Measurements from ENCODE around the gene NDST1.

Gene NDST1

DNA sequence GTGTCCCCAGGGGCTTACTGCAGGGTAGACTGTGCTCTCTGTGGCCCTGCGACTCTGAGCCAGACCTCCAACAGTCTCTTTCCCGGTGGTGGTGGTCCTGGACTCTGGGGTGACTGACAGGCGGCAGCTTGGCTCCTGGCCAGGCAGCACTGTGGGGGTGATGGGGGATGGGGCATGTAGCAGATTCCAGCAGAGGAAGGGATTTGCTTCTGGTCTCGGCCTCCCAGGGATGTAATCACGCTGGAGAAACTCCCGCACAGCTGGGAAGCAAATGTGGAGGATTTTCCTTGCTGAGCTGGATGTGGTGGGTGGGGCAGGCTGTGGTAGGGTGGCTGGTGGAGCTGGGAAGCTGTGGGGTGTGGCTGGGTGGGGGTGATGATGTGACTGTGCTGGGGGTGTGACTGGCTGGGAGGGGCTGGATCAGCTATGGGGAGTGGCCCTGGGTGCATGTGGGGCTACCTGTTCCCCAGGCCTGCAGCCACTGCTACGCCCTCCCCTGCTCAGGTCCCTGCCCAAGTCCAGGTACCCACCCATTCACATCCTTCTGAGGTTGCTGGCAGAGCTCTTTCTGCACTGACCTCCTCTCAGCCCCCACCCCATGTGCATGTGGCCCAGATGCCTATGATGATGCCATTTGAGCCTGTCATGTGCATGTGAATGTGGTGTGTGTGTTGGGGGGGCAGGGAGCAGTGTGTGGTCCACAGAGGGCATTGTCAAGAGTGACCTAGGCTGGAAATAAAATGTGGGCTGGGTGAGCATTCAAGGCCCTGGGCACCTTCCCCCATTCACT, 3.8 kb downstream of the NDST1 start:
- no peak overlapping the region for H3K4me3 ChIP-seq (ENCODE audit: control insufficient read depth in 1 of 7, extremely low read depth in 1 of 7, insufficient read depth in 4 of 7, low read depth in 2 of 7, low read length in 6 of 7)
- POLR2A ChIA-PET, result no interaction called here
- no peak overlapping the region for H3K27ac ChIP-seq (ENCODE audit: insufficient read depth in 1 of 2, low read depth in 1 of 2, low read length in 2 of 2, poor library complexity in 1 of 2, severe bottlenecking in 2 of 2)
- 92% methylated on average over 6 of the region's 7 CpGs for WGBS (ENCODE audit: insufficient coverage)
- H3K27me3 ChIP-seq (replicated peaks in 2 of 5; ENCODE audit: control insufficient read depth in 4 of 5, insufficient read depth in 5 of 5, low read length in 4 of 5), result no peaks in the 10 kb centered on the region
- no peaks in the 10 kb centered on the region for H3K9me3 ChIP-seq (ENCODE audit: control extremely low read depth in 1 of 5, control insufficient read depth in 4 of 5, insufficient read depth in 2 of 5, low read depth in 1 of 5, low read length in 4 of 5)
- CTCF ChIA-PET, result interaction anchor here (1.0 to 5.9 kb wide), 5 partner anchors 10 to 411 kb away, joined by 3 to 37 read pairs (median 3); no protein-coding TSS in a partner anchor
- DNase-seq, result no peak
- peaks cover 0 to 8% (median 0%) of the 10 kb centered on the region in 4 experiments for H3K36me3 ChIP-seq (ENCODE audit: control insufficient read depth in 4 of 4, insufficient read depth in 4 of 4, low read length in 3 of 4)
- peaks cover 0 to 29% (median 7%) of the 10 kb centered on the region in 4 experiments for H3K4me1 ChIP-seq (ENCODE audit: control extremely low read depth in 1 of 4, control insufficient read depth in 4 of 4, insufficient read depth in 4 of 4, low read length in 3 of 4)

DNA sequence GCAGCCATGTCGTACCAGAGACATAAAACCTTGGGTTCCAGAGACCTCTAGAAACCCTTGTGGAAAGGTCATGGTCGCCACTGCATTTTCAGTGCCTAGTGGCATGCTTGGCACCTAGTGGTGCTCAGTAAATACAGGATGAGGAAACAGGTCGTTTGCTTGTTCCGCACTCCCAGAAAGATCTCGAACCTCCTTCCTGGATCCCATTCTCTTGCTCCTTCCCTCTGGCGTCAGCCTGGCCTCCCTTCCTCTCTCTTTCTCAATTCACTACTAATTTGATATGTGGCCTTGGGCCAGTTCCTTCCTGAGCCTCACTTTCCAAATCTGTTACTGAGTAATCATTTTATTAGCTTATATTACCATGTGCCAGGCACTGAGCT, 4.4 kb downstream of the NDST1 start:
- Histone ChIP-seq H3K9me3 (ENCODE audit: control extremely low read depth in 1 of 5, control insufficient read depth in 4 of 5, insufficient read depth in 2 of 5, low read depth in 1 of 5, low read length in 4 of 5) (no peaks in the 10 kb centered on the region), H3K4me1 (ENCODE audit: control extremely low read depth in 1 of 4, control insufficient read depth in 4 of 4, insufficient read depth in 4 of 4, low read length in 3 of 4) (peaks cover 0 to 26% (median 8%) of the 10 kb centered on the region in 4 experiments), H3K4me3 (ENCODE audit: control insufficient read depth in 1 of 7, extremely low read depth in 1 of 7, insufficient read depth in 4 of 7, low read depth in 2 of 7, low read length in 6 of 7) (no peak overlapping the region), H3K36me3 (ENCODE audit: control insufficient read depth in 4 of 4, insufficient read depth in 4 of 4, low read length in 3 of 4) (peaks cover 0 to 8% (median 0%) of the 10 kb centered on the region in 4 experiments), H3K27ac (ENCODE audit: insufficient read depth in 1 of 2, low read depth in 1 of 2, low read length in 2 of 2, poor library complexity in 1 of 2, severe bottlenecking in 2 of 2) (no peak overlapping the region), H3K27me3 (replicated peaks in 2 of 5; ENCODE audit: control insufficient read depth in 4 of 5, insufficient read depth in 5 of 5, low read length in 4 of 5) (no peaks in the 10 kb centered on the region)
- WGBS (ENCODE audit: insufficient coverage), result 87% methylated on average over 6 of the region's 6 CpGs
- no peak for DNase-seq
- CTCF ChIA-PET, result interaction anchor here (1.0 to 5.9 kb wide), 6 partner anchors 8 to 412 kb away, joined by 3 to 37 read pairs (median 4); no protein-coding TSS in a partner anchor
- POLR2A ChIA-PET, result no interaction called here

DNA sequence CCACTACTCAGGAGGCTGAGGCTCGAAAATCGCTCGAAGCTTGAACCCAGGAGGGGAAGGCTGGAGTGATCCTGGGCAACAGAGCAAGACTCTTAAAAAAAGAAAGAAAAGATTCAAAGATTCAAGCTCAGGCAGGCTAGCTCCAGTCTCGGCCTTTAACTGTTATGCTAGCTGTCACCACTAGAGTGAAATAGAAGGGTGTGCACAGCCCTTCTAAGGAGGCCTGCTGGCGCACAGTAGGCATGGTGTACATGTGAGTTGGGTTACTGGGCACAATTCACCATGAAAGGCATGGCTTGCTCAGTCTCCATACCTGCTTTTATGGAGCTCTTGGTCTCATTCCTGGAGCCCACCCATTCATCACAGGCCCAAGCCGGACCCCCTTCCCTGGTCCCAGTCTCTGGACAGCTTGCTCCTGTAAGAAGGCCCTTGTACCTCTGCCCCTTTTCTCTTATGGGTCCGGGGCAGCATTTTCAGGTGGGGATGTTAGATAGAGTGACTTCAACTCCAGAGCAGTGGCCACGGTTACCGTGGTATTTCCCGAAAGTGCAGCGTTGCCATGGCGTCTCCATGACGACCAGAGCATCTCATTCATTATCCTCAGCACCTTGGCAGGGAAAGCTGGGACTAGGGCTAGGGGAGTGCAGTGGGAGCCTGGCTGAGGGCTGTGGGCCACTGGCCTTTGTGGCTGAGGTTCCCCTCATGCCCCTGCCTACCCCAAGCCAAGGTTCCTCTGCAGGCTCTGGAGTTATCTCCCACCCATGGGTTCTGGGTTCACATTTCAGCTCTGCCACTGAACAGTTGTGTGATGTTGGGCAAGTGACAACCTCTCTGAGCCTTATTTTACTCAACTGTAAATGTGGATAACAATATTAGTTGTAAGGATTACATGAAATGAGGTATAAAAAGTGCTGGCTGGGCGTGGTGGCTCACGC, 5.7 kb downstream of the NDST1 start:
- Histone ChIP-seq H3K9me3 (ENCODE audit: control extremely low read depth in 1 of 5, control insufficient read depth in 4 of 5, insufficient read depth in 2 of 5, low read depth in 1 of 5, low read length in 4 of 5) (no peaks in the 10 kb centered on the region), H3K4me1 (ENCODE audit: control extremely low read depth in 1 of 4, control insufficient read depth in 4 of 4, insufficient read depth in 4 of 4, low read length in 3 of 4) (peaks cover 0 to 24% (median 11%) of the 10 kb centered on the region in 4 experiments), H3K27ac (ENCODE audit: insufficient read depth in 1 of 2, low read depth in 1 of 2, low read length in 2 of 2, poor library complexity in 1 of 2, severe bottlenecking in 2 of 2) (no peak overlapping the region), H3K27me3 (replicated peaks in 2 of 5; ENCODE audit: control insufficient read depth in 4 of 5, insufficient read depth in 5 of 5, low read length in 4 of 5) (no peaks in the 10 kb centered on the region), H3K4me3 (ENCODE audit: control insufficient read depth in 1 of 7, extremely low read depth in 1 of 7, insufficient read depth in 4 of 7, low read depth in 2 of 7, low read length in 6 of 7) (no peak overlapping the region), H3K36me3 (ENCODE audit: control insufficient read depth in 4 of 4, insufficient read depth in 4 of 4, low read length in 3 of 4) (peaks cover 0 to 8% (median 0%) of the 10 kb centered on the region in 4 experiments)
- ChIA-PET POLR2A (no interaction called here), CTCF (interaction anchor here (0.8 to 2.2 kb wide), 6 partner anchors 9 to 56 kb away, joined by 3 to 11 read pairs (median 5); no protein-coding TSS in a partner anchor)
- peak in 2 of 3 donors; percentile 24 to 25 for DNase-seq
- WGBS (ENCODE audit: insufficient coverage), result 94% methylated on average over 13 of the region's 15 CpGs

DNA sequence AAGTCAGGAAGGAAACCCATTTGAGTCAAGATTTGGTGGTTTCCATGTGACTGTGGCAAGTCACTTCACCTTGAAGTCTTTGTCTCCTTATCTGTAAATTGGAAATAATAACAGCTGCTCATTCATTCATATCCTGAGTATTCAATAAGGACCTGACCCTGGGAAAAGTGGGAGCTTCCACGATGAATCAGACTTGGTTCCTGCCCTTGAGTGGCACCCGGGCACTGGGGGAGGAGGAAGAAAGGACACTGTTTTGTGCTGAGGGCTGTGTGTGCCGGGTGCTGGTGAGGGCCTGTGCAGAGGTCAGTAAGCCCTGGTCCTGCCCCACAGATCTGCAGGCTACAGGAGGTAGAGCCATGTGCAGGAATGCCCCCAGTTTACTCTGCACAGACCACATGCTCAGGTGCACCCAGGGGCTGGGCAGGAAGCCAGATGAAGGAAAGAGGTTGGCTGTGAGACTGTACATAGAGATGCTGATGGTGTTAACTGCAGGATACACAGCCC, 6.8 kb downstream of the NDST1 start:
- H3K27ac ChIP-seq (ENCODE audit: insufficient read depth in 1 of 2, low read depth in 1 of 2, low read length in 2 of 2, poor library complexity in 1 of 2, severe bottlenecking in 2 of 2), result no peak overlapping the region
- WGBS (ENCODE audit: insufficient coverage), result 95% methylated on average over 3 of the region's 3 CpGs
- H3K4me3 ChIP-seq (ENCODE audit: control insufficient read depth in 1 of 7, extremely low read depth in 1 of 7, insufficient read depth in 4 of 7, low read depth in 2 of 7, low read length in 6 of 7), result no peak overlapping the region
- peaks cover 0 to 24% (median 11%) of the 10 kb centered on the region in 4 experiments for H3K4me1 ChIP-seq (ENCODE audit: control extremely low read depth in 1 of 4, control insufficient read depth in 4 of 4, insufficient read depth in 4 of 4, low read length in 3 of 4)
- H3K36me3 ChIP-seq (ENCODE audit: control insufficient read depth in 4 of 4, insufficient read depth in 4 of 4, low read length in 3 of 4), result peaks cover 0 to 10% (median 0%) of the 10 kb centered on the region in 4 experiments
- no peak for DNase-seq
- H3K27me3 ChIP-seq (replicated peaks in 2 of 5; ENCODE audit: control insufficient read depth in 4 of 5, insufficient read depth in 5 of 5, low read length in 4 of 5), result no peaks in the 10 kb centered on the region
- ChIA-PET POLR2A (no interaction called here), CTCF (interaction anchor here (1.6 to 2.2 kb wide), 3 partner anchors 10 to 45 kb away, joined by 3 to 11 read pairs (median 5); no protein-coding TSS in a partner anchor)
- no peaks in the 10 kb centered on the region for H3K9me3 ChIP-seq (ENCODE audit: control extremely low read depth in 1 of 5, control insufficient read depth in 4 of 5, insufficient read depth in 2 of 5, low read depth in 1 of 5, low read length in 4 of 5)

DNA sequence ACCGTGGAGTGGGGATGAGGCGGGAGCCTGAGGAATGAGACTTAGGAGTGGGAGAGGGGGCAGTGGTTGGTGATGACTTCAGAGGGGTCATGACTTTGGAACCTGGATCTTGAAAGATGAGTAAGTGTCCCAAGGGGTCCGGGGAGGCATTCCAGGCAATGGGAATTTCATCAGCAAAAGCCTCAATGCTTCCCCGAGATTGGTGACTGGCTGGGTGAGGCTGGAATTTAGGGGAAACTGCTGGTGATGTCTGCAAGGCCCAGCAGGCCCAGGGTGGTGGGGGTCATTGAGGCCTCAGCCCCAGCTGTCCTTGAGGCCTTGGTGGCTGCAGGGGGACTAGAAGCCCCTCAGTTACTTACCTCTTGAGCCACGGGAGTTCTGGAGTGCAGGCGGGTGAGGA, 7.5 kb downstream of the NDST1 start:
- POLR2A ChIA-PET, result no interaction called here
- WGBS (ENCODE audit: insufficient coverage), result 87% methylated on average over 3 of the region's 6 CpGs

DNA sequence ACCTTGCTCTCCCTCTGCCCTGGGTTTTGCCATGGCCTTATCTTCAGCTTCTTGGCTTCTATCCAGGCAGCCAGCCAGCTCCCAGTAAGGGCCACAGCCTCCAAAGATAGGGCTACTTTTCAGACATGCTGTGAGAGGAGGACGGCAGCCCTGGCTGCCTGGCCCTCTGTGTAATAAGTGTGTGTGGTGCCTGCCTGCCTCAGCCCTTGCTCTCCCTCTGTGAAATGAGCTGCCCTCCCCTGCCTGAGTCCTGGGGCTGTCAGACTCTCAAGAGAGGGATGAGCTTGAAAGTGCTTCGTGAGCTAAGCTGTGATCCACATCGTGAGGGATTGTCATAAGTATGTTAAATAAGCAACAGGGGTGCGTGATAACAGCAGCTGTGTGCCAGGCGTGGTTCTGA, 8.1 kb downstream of the NDST1 start:
- H3K4me3 ChIP-seq (ENCODE audit: control insufficient read depth in 1 of 7, extremely low read depth in 1 of 7, insufficient read depth in 4 of 7, low read depth in 2 of 7, low read length in 6 of 7), result no peak overlapping the region
- H3K27ac ChIP-seq (ENCODE audit: insufficient read depth in 1 of 2, low read depth in 1 of 2, low read length in 2 of 2, poor library complexity in 1 of 2, severe bottlenecking in 2 of 2), result no peak overlapping the region
- peak; percentile 9 to 46 (median 28) for DNase-seq
- 89% methylated on average over 3 of the region's 5 CpGs for WGBS (ENCODE audit: insufficient coverage)
- ChIA-PET POLR2A (no interaction called here), CTCF (interaction anchor here (0.7 to 3.0 kb wide), 9 partner anchors 9 to 67 kb away, joined by 3 to 15 read pairs (median 3); partner anchors contain the start of gene RPS14)
- H3K36me3 ChIP-seq (ENCODE audit: control insufficient read depth in 4 of 4, insufficient read depth in 4 of 4, low read length in 3 of 4), result peaks cover 0 to 13% (median 0%) of the 10 kb centered on the region in 4 experiments
- H3K9me3 ChIP-seq (ENCODE audit: control extremely low read depth in 1 of 5, control insufficient read depth in 4 of 5, insufficient read depth in 2 of 5, low read depth in 1 of 5, low read length in 4 of 5), result no peaks in the 10 kb centered on the region
- no peaks in the 10 kb centered on the region for H3K27me3 ChIP-seq (replicated peaks in 2 of 5; ENCODE audit: control insufficient read depth in 4 of 5, insufficient read depth in 5 of 5, low read length in 4 of 5)
- peaks cover 0 to 24% (median 11%) of the 10 kb centered on the region in 4 experiments for H3K4me1 ChIP-seq (ENCODE audit: control extremely low read depth in 1 of 4, control insufficient read depth in 4 of 4, insufficient read depth in 4 of 4, low read length in 3 of 4)

More for the DNA sequence above, 7.5 kb downstream of the NDST1 start:
- CTCF ChIA-PET, result interaction anchor here (1.0 to 3.0 kb wide), 6 partner anchors 9 to 57 kb away, joined by 3 to 15 read pairs (median 6); no protein-coding TSS in a partner anchor
- H3K27me3 ChIP-seq (replicated peaks in 2 of 5; ENCODE audit: control insufficient read depth in 4 of 5, insufficient read depth in 5 of 5, low read length in 4 of 5), result no peaks in the 10 kb centered on the region
- peaks cover 0 to 9% (median 0%) of the 10 kb centered on the region in 4 experiments for H3K36me3 ChIP-seq (ENCODE audit: control insufficient read depth in 4 of 4, insufficient read depth in 4 of 4, low read length in 3 of 4)
- no peak for DNase-seq
- no peaks in the 10 kb centered on the region for H3K9me3 ChIP-seq (ENCODE audit: control extremely low read depth in 1 of 5, control insufficient read depth in 4 of 5, insufficient read depth in 2 of 5, low read depth in 1 of 5, low read length in 4 of 5)
- no peak overlapping the region for H3K4me3 ChIP-seq (ENCODE audit: control insufficient read depth in 1 of 7, extremely low read depth in 1 of 7, insufficient read depth in 4 of 7, low read depth in 2 of 7, low read length in 6 of 7)
- H3K4me1 ChIP-seq (ENCODE audit: control extremely low read depth in 1 of 4, control insufficient read depth in 4 of 4, insufficient read depth in 4 of 4, low read length in 3 of 4), result peaks cover 0 to 24% (median 11%) of the 10 kb centered on the region in 4 experiments
- H3K27ac ChIP-seq (ENCODE audit: insufficient read depth in 1 of 2, low read depth in 1 of 2, low read length in 2 of 2, poor library complexity in 1 of 2, severe bottlenecking in 2 of 2), result no peak overlapping the region

Data from common myeloid progenitor, CD34-positive (primary cell).